Eye (tissue), 1 donor: ENCODE results near the gene RFT1.

Experiments used
- DNase-seq: peaks from one replicate; pipeline ENCODE4 v3.0.0-alpha.2; 2015

RFT1 gene

DNA sequence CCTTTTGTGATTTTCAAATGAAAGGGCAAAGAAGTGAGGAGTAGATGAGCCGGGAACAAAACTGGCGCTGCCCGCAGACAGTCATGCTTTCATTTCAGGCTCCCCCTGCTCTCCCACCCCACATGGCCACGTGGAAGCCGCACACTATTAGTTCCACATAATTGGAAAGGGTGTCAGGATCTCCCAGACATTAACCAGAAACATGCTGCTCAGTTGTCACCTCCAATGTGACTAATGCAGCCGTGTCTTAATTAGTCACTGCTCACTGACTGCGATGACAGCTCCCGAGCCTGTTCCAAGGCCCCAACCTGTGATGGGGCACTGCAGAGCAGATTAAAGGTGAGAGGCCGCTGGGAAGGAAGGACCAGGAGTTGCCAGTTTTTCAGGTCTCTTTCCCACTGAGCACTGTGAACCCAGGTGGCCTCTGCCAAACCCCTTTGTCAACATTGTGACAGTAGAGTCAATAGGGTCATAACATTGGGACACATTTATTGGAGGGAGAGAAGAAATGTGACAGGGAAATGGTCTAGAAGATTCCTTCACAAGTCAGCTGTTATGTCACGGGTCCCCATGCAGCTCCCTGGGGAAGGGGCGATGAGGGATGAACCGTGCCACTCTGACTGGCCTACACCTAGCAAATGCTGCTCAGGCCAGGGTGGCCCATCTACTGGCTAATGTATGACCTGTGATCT is 45.8 kb downstream of the RFT1 start:
- peak; percentile 60 for DNase-seq

DNA sequence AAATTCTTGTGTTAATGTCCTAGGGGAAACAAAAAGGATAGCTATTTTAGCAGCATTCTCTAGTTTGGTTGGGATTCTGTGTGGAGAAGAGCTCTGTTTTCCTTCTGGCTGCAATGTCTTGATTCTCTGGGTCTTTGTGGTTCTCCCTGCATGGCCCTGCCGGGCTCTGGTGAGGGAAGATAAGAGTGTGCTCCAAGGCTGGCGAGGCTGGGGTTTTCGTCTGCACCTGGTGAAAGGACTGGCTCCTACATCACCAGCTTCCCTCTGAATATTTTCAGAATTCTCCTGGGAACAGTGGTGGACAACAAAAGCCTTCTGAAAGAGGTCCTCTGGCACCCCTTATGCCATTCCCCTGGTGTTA is 46.3 kb downstream of the RFT1 start:
- no peak for DNase-seq

DNA sequence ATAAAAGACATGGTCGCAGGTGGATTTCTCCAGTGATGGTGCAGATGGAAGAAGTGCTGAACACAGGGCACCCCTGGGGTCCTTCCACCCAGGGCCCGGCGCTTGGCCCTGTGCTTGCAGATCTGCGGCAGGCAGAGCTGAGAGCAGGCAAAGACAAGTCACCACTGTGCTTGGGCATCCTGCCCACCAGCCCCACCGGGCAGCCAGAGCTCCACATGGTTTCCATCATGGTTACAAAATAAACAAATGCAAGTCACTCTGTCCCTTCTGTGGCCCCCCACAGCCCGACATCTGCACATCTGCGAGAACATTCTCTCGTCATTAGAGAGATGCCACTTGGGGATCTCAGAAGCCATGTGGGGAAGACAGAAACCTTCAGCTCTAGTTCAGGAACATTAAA is 46.7 kb downstream of the RFT1 start:
- DNase-seq: peak; percentile 76

DNA sequence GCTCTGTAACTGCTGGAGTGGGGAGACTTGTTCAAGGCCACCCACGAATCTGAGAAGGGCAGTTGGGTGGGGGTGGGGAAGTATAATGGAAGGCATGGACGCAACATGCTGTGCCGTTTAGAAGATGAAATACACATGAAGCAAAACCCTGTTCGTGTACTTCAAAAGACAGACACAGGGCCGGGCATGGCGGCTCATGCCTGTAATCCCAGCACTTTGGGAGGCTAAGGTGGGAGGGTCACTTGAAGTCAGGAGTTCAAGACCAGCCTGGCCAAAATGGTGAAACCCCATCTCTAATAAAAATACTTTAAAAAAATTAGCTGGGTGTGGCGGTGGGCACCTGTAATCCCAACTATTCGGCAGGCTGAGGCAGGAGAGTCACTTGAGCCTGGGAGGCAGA is 47.5 kb downstream of the RFT1 start:
- no peak for DNase-seq

DNA sequence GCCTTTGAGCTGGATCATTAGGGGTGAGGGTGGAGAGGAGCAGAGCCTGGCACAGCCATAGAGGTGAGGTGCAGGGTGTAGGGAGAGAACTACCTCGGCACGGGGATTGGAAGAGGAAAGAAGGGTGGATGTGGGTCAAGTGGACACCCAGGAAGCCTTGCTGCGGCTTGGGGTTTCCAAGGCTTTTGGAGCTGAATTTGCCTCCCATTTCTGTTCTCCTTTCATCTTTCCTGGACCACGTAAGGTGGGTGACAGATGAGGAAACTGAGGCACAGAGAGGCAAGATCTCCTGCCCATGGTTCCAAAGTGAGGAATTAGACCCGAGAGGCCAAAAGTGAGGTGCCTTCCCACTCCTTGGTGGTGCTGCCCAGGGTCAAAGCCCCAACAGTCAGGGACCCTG is 48.9 kb downstream of the RFT1 start:
- DNase-seq: no peak

DNA sequence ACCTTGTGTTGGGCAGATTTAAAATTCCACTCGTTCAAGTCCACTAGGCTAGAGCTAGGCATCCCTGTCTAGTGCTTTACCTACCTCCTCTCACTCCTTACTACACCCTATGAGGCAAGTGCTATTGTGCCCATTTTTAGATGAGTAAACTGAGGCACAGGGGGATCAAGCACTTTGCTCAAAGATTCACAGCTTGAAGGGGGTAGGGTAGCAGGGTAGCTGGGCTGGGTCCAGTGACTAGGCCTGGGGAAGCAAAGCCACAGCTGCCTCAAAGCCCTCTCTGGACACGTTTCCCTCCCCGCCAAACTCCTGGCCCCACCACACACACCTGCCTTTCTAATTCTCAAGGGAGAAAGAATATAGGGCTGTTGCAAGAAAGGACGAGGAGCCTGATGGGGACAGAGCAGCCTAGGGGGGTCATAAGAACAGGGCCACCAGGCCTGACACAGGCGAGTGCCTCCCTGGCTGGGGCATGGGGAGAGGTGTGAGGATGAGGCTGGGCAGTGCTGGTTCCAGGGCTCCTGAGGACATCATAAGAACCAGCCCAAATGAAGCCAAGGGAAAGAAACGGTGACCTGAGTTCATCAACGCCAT is 49.5 kb downstream of the RFT1 start:
- no peak for DNase-seq

DNA sequence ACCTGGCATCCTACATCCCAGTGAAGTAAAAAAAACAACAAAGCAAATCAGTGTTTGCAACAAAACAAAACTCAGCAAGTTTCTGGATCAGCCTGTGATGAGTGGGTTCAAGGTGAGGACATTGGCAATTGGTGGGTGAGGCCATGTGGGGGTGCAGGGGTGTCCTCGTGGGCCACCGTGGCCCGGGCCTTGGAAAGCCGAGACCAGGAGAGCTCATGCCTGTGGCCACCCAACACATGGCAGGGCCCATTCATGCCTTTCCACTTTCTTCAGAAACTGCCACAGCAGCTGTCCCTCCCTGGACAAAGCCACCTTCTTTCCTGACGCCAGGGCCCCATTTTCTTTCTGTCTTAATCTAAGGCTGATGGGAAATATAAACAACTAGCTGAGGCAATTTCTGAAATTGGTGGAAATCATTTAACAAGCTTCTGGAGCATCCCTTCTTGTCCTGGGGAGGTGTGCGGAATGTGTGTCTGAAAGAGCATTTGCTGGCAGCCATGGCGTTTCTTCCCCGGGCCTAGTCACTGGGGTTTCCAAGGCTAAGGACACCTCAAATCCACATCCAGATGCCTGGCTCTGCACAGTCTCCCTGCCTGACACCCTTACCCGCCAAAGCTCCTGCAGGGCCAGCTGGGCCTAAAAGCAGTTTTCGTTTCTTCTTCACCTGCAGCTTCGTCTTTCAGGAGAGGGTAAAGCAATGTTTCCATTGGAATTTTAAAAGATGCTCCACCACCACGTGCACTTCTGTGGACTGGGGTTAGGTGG is 50.3 kb downstream of the RFT1 start:
- DNase-seq: no peak

DNA sequence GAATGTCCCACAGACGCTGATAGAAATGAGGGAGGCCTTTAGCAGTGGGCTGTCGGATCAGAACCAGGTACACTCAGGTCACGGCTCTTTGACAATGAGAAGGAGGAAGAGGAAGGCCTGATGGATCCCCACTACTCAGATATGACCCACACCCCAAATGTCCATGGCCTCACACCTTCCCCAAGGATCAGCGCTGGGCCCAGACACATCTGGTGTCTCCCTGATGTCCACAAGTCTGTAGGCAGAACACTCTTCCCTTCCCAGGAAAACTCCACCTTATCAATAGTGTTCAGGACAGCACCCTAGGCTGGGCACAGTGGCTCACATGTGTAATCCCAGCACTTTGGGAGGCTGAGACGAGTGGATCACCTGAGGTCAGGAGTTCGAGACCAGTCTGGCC is 51.1 kb downstream of the RFT1 start:
- no peak for DNase-seq

DNA sequence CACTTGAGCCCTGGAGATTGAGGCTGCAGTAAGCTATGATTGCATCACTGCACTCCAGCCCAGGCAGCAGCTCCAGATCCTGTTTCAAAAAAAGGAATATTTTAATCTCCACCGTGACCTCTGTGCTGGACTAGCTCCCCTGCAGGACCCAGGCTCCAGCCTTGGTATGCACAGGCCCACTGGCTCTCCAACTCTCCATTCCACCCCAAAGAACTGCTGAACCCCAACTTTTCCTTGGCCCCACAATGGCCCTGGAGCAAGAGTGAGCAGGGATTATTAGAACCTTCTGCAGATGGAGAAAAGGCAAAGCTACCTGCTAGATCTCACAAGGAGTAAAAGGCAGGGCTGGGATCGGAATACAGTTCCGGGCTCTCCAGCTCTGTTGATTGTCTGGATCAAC is 51.6 kb downstream of the RFT1 start:
- DNase-seq: no peak

DNA sequence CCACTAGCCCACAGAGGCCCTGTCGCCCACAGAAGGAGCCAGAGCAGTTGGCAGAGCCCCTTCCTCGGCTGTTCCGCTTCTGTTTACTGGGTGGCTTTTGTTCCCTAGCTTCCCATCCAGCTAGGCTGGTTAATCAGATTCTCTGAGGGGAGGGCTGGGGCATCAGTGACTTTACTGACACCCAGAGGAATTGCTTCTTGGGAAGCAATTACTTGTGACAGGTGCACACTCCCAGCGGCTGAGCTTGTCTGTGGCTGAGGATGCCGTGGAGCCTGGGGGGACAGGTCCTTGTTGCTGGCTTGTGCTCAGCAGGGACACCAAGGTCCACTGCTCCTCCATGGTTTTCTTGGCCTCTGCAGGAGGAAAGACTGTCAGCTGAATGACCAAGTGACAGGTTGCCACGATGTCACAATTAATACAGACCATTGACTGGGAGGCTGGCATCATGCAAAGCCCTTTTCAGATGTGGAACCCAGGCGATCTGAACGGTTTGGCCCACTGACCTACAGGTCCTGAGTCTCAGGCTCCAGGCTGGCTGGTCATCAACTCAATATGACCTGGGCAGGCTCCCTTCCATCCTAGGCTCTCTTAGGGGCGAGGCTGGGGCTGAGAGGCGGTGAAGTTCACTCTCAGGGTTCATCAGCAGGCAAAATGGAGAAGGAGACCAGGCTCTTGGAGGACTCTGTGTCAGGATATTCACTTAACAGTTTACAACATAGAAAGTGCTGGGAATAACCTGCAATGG is 52.6 kb downstream of the RFT1 start:
- peak; percentile 71 for DNase-seq

DNA sequence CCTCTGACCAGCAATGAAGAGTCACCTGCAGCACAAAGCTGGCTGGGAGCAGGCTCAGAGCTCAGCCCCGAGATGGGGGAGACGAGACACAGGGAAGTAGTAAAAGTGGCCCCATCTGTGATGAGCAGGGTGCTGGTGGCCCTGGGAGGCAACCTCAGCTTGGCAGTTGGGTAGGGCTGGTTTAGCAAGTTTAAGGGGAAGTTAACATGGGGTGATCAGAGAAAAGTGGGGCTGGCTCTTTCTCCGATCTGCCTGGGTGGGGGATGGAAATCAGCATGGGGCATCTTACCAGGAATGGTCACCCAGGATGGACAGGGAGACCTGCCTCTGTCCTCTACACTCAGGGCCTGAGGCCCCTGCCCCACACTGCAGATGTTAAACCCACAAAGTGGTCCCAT is 54.5 kb downstream of the RFT1 start:
- no peak for DNase-seq

DNA sequence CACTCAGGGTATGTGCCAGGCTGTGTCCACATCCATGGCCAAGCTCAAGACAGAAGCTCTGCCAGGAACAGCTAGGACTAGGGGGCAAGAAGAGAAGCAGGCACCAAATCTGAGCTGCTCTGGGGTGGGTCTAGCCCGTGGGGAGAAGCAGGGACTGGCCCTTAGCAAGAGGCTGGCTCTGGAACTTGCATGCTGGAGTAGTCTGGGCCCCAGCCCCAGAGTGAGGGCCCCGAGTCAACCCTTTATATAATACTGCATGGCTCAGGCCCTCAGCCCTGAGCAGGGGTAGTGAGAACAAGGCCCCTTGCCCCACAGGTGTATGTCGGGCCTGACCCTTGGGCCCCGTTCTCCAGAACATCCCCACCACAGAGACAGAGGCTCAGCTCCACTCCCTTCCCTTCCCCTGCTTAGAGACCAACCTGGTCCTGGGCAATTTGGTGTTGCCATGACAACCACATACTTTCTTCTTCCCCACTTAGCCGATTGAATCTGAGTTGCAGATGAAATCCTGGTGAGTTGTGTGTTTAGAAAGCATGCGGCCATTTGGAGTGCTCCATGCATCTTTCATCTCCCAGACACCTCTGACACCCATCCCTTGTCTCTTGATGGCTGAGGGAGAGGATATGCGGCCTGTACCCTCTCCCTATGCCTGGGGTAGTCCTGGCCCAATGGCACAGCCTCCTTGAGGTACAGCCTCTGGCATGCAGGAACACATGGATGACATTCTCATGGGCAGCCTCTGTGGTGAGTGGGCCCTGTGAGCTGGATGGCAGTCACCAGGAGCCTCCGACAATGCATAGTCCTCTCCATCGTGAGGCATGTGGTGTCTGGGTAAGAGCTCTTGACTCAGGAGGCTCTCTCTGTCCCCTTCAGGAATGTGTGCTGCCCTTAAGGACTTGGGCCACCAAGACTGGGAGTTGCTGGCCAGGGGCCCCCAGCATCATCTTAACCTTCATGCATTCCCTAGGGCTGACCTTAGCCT is 55.2 kb downstream of the RFT1 start:
- no peak for DNase-seq

DNA sequence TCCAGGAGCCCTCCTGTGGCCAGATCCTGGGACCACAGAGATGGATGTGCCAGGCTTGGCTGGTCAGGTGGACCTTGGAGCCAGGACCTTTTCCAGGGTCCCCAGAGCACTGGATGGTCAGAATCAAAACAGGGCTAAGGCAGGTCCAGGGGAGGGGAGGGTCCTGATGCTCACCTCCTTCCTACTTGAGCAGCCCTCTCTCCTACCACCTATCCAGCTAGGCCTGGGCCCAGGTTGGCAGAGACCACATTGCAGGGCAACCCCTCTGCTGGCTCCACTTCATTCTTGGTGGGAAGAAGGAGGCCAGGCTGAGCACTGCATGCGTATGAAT is 55.9 kb downstream of the RFT1 start:
- DNase-seq: no peak

DNA sequence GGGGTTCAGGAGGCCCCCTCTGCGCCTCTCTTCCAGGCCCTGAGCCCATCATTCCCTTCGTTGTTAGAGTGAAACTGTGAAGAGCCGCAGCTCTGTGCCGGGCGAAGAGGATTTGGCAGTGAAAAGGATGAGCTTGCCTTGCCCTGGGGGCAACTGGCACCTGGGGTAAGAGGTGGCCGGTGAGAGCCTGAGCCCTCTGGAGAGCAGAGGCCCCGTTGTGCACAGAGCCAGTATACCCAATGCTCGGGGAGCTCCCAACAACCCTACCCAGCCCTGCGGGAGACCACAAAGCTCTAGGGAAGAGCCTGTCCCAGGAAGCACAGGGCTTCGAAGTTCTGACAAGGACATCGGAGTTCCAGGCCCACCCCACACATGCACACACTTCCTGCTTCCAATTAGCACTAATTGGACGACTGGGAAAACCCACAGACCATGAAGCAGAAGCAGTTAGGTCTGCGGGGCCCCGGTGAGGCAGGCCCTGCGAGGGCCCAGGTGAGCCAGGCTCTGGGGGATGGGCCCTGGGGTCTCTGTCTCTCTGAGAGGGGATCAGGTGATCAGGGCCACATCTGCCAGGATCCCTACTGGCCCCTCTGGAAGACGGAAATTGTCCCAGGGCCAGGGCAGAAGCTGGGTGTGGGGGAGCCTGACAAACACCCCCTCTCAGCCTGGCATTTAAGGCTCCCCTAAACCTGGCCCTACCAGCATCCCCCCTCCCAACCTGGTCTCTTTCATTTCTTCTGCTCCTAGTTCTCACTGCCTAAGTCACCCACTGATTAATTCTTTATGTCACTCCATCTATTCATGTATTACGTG is 56.5 kb downstream of the RFT1 start:
- DNase-seq: peak; percentile 44

DNA sequence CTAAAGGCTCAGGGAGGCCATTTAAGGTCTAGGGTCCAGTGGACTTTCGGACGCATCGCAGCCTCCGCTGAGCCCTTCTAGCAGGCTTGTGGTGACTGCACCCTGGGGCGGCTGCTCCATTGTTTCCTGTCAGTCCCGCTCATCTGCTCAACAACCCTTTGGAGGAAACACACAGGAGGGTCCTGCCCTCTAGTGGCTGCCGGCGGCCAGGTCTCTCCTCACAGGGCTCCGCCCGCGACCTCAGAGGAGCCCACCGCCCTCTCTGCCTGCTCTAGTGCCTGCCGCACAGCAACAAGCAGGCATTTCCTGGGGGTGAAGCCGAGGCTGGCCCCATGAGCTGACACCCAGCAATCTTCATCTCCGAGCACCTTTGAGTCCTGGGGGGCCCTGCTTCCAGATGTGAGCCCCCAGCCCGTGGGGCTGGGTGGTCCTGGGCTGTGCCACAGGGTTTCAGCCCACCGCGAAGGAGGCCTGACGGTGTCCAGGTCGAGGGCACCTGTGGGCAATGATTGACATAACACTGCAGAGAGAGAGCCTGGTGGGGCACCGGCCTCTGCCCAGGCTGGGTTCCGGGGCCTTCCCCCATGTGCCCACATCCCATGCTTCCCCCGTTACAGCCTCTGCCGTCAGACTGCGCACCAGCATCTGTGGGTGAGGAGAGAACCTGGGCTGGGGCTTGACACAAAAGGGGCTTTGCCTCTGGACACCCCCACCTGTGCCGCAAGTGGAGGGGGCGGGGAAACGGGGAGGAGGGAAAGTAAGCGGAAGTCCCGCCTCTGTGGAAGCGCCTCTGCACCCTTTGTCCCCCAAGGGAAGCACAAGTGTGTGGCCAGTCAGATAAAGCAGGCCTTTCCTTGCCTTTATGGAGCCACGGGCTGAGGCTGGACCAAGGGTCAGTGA is 57.3 kb downstream of the RFT1 start:
- peak; percentile 93 for DNase-seq

DNA sequence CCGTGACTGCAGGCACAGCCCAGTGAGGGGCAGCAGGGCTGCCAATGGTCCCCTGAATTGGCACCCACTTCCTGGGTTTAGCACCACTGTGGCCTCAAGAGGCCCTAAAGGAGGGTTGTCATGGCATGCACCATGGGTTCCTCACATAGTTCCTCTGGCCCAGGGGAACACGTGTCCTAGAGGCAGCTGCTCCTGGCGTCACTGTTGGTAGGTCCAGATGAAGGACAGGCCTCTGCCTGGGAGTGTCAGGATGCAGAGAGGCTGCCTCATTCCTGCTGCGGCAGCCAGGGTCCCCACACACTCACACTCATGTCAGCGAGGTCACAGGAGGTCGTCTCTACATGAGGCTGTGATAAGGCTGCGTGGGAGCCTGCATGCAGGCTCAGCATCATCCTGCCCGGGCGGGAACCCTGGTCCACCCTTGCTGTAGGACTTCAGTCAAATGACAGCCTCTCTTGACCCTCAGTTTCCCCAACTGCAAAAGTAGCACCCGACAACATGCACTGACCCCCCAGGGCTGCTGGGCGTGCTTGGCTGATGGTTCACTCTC is 58.3 kb downstream of the RFT1 start:
- no peak for DNase-seq

DNA sequence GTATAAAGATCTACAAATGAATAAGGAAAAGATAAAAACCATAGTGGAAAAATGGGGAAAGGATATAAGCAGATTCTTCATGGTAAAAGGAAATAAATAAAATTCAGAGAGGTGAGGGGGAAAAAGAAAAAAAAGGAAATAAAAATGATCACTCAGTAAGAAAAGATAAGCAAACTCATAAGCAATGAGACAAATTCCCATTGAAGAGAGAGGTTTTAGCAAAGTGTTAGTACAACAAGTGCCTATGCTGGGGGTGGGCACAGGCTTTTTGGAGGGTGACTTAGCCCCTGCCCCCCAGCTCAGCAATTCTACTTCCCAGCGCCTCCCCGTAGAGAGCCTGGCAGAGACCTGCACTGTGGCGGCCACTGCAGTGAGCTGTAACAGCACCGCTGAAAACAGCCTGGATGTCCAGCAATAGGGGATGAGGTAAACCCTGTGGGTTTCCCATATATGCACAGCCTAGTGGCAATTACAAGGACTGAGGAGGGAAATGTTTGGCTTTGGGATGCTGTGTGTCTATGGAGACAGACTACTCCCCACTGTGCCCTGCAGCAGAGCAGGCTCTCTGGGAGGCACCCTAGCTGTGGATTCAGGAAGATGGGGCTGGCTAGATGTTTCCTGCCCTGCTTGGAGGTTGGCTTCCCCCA is 60.7 kb downstream of the RFT1 start:
- no peak for DNase-seq

DNA sequence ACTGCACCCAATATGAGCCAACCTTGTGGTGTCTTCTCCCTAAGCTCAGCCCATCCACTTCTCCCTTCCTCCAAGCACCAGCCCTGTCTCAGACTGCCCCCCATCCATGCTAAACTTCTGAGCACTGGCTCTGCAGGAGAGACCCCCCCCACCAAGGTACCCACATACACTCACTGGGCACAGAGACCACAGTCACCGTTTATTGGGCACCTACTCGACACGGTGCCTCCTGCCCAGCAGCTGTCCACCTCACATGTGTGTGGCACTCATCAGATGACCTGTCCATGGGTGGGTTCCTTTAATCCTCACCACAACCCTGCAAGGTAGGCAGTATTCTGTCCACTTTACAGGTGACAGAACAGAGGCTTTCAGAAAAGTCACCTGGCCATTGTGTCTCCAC is 62.1 kb downstream of the RFT1 start:
- DNase-seq: no peak

DNA sequence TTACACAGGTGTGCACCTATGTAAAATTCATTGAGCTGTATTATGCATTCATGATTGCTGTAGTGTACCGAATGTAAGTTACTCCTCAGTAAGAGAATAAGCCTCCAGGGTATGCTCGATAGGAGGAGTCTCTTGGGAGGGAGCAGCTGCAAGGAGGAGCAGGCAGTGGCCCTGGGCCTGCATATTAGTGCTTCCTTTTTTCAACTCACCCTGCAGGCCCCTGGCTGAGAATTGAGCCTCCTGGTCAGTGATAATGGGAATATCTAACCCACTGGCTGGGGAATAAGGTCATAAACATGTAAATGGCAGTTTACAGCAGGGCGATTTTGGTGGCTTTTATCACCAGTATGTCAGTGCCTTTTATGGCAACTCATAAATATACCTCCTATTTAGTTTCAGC is 62.7 kb downstream of the RFT1 start:
- DNase-seq: peak; percentile 40
